GM12865 (cell line): ENCODE measurements around the gene GAPDH.

Source experiments
- DNase-seq: peaks from one replicate; pipeline ENCODE4 v3.0.0; 2010; ENCODE audit warnings: low read depth
- H3K4me3 ChIP-seq: 2 replicates; pipeline ENCODE4 v1.5.1; 2011; ENCODE audit warnings: mild to moderate bottlenecking, low read depth, low read length, control low read depth
- TF ChIP-seq, protein P1 (sequence below): IDR thresholded peaks from 2 replicates; pipeline ENCODE4 v1.5.1; 2011; ENCODE audit warnings: low read length, control low read depth, low read depth, inconsistent platforms; ENCODE audit not compliant: insufficient read depth; ENCODE audit errors: missing control alignments

The GAPDH gene

DNA sequence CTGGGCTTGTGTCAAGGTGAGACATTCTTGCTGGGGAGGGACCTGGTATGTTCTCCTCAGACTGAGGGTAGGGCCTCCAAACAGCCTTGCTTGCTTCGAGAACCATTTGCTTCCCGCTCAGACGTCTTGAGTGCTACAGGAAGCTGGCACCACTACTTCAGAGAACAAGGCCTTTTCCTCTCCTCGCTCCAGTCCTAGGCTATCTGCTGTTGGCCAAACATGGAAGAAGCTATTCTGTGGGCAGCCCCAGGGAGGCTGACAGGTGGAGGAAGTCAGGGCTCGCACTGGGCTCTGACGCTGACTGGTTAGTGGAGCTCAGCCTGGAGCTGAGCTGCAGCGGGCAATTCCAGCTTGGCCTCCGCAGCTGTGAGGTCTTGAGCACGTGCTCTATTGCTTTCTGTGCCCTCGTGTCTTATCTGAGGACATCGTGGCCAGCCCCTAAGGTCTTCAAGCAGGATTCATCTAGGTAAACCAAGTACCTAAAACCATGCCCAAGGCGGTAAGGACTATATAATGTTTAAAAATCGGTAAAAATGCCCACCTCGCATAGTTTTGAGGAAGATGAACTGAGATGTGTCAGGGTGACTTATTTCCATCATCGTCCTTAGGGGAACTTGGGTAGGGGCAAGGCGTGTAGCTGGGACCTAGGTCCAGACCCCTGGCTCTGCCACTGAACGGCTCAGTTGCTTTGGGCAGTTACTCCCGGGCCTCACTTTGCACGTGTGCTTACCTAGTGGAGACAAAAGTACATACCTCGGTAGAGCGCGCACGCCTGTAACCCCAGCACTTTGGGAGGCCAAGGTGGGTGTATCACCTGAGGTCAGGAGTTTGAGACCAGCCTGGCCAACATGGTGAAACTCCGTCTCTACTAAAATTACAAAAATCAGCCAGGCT, 4.3 kb downstream of the GAPDH start:
- TF ChIP-seq, protein P1, sequence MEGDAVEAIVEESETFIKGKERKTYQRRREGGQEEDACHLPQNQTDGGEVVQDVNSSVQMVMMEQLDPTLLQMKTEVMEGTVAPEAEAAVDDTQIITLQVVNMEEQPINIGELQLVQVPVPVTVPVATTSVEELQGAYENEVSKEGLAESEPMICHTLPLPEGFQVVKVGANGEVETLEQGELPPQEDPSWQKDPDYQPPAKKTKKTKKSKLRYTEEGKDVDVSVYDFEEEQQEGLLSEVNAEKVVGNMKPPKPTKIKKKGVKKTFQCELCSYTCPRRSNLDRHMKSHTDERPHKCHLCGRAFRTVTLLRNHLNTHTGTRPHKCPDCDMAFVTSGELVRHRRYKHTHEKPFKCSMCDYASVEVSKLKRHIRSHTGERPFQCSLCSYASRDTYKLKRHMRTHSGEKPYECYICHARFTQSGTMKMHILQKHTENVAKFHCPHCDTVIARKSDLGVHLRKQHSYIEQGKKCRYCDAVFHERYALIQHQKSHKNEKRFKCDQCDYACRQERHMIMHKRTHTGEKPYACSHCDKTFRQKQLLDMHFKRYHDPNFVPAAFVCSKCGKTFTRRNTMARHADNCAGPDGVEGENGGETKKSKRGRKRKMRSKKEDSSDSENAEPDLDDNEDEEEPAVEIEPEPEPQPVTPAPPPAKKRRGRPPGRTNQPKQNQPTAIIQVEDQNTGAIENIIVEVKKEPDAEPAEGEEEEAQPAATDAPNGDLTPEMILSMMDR = no peak
- peak; percentile 77 for DNase-seq

GRCh38 chr12:6539314-6539682, 5.0 kb downstream of the GAPDH start:
- TF ChIP-seq, protein P1 = no peak
- H3K4me3 ChIP-seq = no peak overlapping the region
- DNase-seq = peak; percentile 38

More for the DNA sequence above, 4.3 kb downstream of the GAPDH start:
- no peak overlapping the region; the same call in 1 of the 2 replicates for H3K4me3 ChIP-seq

DNA sequence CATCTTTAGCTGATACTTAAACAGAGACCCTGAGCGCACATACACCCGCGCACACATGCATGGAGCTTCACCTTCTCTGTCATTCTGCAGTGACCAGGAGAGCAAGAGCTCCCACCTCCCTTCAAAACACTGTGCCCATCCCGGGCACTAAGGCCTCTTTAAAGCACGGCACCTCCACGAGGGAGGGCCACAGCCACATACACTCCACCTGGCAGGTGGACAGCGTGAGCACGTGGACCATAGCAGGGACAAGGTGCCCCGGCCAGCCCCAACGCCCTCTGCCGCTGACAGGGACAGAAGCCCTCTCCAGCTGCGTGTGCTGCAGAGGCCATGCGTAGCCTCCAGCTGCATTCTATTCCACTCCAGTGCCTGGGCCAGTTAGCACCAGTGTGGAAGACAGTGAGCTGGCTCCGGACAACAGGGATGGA, 5.4 kb downstream of the GAPDH start:
- TF ChIP-seq, protein P1 = no peak
- H3K4me3 ChIP-seq = no peak overlapping the region
- DNase-seq = no peak

- TF ChIP-seq, protein P1 = peak; percentile 20
Measured at GRCh38 chr12:6540181-6540877, 6.0 kb downstream of the GAPDH start.

DNA sequence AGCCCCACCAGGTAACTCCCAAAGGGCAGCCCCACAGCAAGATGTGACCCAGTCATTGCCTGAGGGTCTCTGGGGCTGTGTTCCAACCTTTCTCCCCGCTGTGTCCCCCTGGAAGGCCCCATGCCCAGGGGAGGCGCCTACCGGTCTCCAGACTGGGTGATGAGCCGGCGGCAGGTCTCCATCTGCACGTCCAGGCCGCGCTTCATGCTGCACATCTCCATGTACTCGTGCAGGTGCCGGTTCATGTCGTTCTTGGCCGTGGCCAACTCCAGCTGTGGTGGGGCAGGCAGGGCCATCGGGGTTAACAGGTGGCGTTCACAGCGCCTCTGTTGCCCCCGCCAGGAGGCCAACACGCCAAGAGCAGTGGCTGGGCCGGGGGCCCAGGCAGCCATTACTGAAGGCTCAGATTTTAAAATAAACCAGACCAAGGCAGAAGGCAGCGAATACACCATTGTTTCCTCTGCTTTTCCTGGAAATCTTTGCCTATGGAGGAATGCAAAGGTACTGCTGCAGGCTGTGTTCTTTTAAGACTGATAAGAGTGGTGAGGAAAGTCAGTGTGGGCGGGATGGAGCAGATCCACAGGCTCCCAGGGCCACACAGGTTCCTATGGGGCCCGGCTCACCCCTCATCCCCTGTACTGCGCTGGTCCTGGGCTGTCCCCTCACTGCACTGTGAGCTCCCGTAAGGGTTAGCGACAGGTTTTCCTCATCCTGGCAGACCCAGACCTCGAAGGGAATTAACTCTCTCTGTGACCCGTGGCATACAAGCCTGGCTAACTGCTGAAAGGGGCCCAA, 7.3 kb downstream of the GAPDH start:
- DNase-seq = no peak
- TF ChIP-seq, protein P1 = no peak
- no peak overlapping the region for H3K4me3 ChIP-seq

More at GRCh38 chr12:6540181-6540877, 6.0 kb downstream of the GAPDH start:
- no peak overlapping the region for H3K4me3 ChIP-seq
- peak; percentile 53 for DNase-seq

GRCh38 chr12:6542209-6543009, 8.1 kb downstream of the GAPDH start:
- TF ChIP-seq, protein P1 = no peak
- no peak for DNase-seq
- no peak overlapping the region for H3K4me3 ChIP-seq
